HG03460 (cell line): Measurements from ENCODE around the gene CCDC14.
"Not testable (repeated sequence)": the region's sequence is repeated elsewhere in the genome, so short reads cannot be mapped to it uniquely, and the experiment has no call there.

ENCODE experiments used
- ATAC-seq: cut with Tn5 transposase; IDR thresholded peaks from one replicate; pipeline ENCODE4 v1.9.1; 2021; ENCODE audit not compliant: unreplicated experiment

CCDC14 gene

GRCh38 chr3:123960781-123961507 is at the start of gene CCDC14:
Gene CCDC14 (minus strand): TSS chr3:123961229. CDS start chr3:123961173, 56 bp downstream.
- ATAC-seq, result peak; percentile 86

- ATAC-seq, result not testable (repeated sequence)
Measured at GRCh38 chr3:124008321-124008720, 47.3 kb upstream of the CCDC14 start.

GRCh38 chr3:124007186-124007585 is 46.2 kb upstream of the CCDC14 start:
- no peak for ATAC-seq

- not testable (repeated sequence) for ATAC-seq
Measured at GRCh38 chr3:124002405-124003079, 41.5 kb upstream of the CCDC14 start.

GRCh38 chr3:124001366-124001765 is 40.3 kb upstream of the CCDC14 start:
- ATAC-seq, result not testable (repeated sequence)

GRCh38 chr3:123997543-123997942 is 36.5 kb upstream of the CCDC14 start:
- ATAC-seq, result no peak

- no peak for ATAC-seq
Measured at GRCh38 chr3:123993818-123994217, 32.8 kb upstream of the CCDC14 start.

GRCh38 chr3:123991730-123992588 is 30.9 kb upstream of the CCDC14 start, which contains the start of gene ROPN1:
Gene ROPN1 (minus strand): TSS chr3:123992124. CDS start chr3:123980481, 11,643 bp downstream.
- ATAC-seq, result not testable (repeated sequence)

- ATAC-seq, result no peak
Measured at GRCh38 chr3:123986427-123986826, 25.4 kb upstream of the CCDC14 start.

GRCh38 chr3:123984957-123985356 is 23.9 kb upstream of the CCDC14 start:
- ATAC-seq, result no peak

GRCh38 chr3:123984350-123984749 is 23.3 kb upstream of the CCDC14 start:
- no peak for ATAC-seq

GRCh38 chr3:123981317-123981716 is 20.3 kb upstream of the CCDC14 start:
- not testable (repeated sequence) for ATAC-seq

GRCh38 chr3:123980539-123980938 is 19.5 kb upstream of the CCDC14 start:
- no peak for ATAC-seq

- not testable (repeated sequence) for ATAC-seq
Measured at GRCh38 chr3:123979525-123980501, 18.8 kb upstream of the CCDC14 start.

- not testable (repeated sequence) for ATAC-seq
Measured at GRCh38 chr3:123976904-123977303, 15.9 kb upstream of the CCDC14 start.

GRCh38 chr3:123976181-123976898 is 15.3 kb upstream of the CCDC14 start:
- ATAC-seq, result not testable (repeated sequence)

GRCh38 chr3:123975030-123975429 is 14.0 kb upstream of the CCDC14 start:
- not testable (repeated sequence) for ATAC-seq

GRCh38 chr3:123971406-123971805 is 10.4 kb upstream of the CCDC14 start:
- ATAC-seq, result no peak

GRCh38 chr3:123967260-123967659 is 6.2 kb upstream of the CCDC14 start:
- ATAC-seq, result not testable (repeated sequence)
